CD14-positive monocyte (primary cell): ENCODE measurements around the gene HPGDS. TPM values are rescaled to one million over a fixed set of nuclear protein-coding genes. Genes with fewer than 3 reads are reported as not detected.

Experiments used
- DNase-seq, 3 donors: peaks; one replicate each; pipeline ENCODE4 v3.0.0-alpha.2; 2011 to 2022
- H2AFZ ChIP-seq: 2 replicates; pipeline ENCODE4 v1.6.0; 2012; ENCODE audit warnings: mild to moderate bottlenecking, low read depth, low read length, inconsistent platforms; ENCODE audit not compliant: insufficient read depth, poor library complexity, severe bottlenecking
- H3K27ac ChIP-seq, 2 donors: 1 replicate in 1 of 2; 2 replicates in 1 of 2; pipeline ENCODE4 v1.5.1; 2012 to 2013; ENCODE audit warnings: low read length in 2 of 2, control low read depth in 1 of 2, inconsistent platforms in 1 of 2, low read depth in 1 of 2, mild to moderate bottlenecking in 1 of 2
- H3K27me3 ChIP-seq, 2 donors: one replicate each; pipeline versions ENCODE4 v1.6.0 to v1.6.1; 2011 to 2013; ENCODE audit warnings: low read length in 2 of 2; ENCODE audit not compliant: control insufficient read depth in 2 of 2, insufficient read depth in 2 of 2
- H3K36me3 ChIP-seq, 2 donors: replicated peaks in 1 of 2; 1 replicate in 1 of 2; 2 replicates in 1 of 2; pipeline versions ENCODE4 v1.5.1 to v1.6.1; 2012 to 2013; ENCODE audit warnings: low read length in 2 of 2, control low read depth in 1 of 2, inconsistent platforms in 1 of 2, mild to moderate bottlenecking in 1 of 2; ENCODE audit not compliant: insufficient read depth in 2 of 2, control insufficient read depth in 1 of 2
- H3K4me1 ChIP-seq, 2 donors: 1 replicate in 1 of 2; 2 replicates in 1 of 2; pipeline versions ENCODE4 v1.5.1 to v1.6.1; 2012 to 2013; ENCODE audit warnings: low read length in 2 of 2, control low read depth in 1 of 2, inconsistent platforms in 1 of 2, mild to moderate bottlenecking in 1 of 2, moderate library complexity in 1 of 2; ENCODE audit not compliant: insufficient read depth in 2 of 2, control insufficient read depth in 1 of 2
- H3K4me2 ChIP-seq: replicated peaks from 2 replicates; pipeline ENCODE3; 2012; ENCODE audit warnings: low read length, moderate library complexity, mild to moderate bottlenecking; ENCODE audit not compliant: poor library complexity, severe bottlenecking; ENCODE audit errors: extremely low read depth
- H3K4me3 ChIP-seq, 3 experiments: fragments of 200-600 bp in 1 of 3; sonication (generic) in 1 of 3; replicated peaks in 1 of 3; 1 replicate in 2 of 3; 2 replicates in 1 of 3; pipeline ENCODE4 v1.5.1; 2011 to 2013; ENCODE audit warnings: low read length in 3 of 3, mild to moderate bottlenecking in 3 of 3, control low read depth in 2 of 3, low read depth in 2 of 3, inconsistent platforms in 1 of 3, moderate library complexity in 1 of 3
- H3K79me2 ChIP-seq: 2 replicates; pipeline ENCODE4 v1.6.0; 2012; ENCODE audit warnings: mild to moderate bottlenecking, control low read depth, inconsistent platforms, low read length, moderate library complexity; ENCODE audit not compliant: insufficient read depth
- H3K9ac ChIP-seq: 2 replicates; pipeline ENCODE4 v1.6.0; 2017; ENCODE audit warnings: low read length, mild to moderate bottlenecking; ENCODE audit not compliant: insufficient read depth, poor library complexity, severe bottlenecking
- H3K9me3 ChIP-seq, 2 donors: replicated peaks in 1 of 2; 1 replicate in 1 of 2; 2 replicates in 1 of 2; pipeline versions ENCODE4 v1.5.1 to v1.6.1; 2012 to 2013; ENCODE audit warnings: low read length in 2 of 2, control low read depth in 1 of 2; ENCODE audit not compliant: control insufficient read depth in 1 of 2, insufficient read depth in 1 of 2
- H4K20me1 ChIP-seq: 2 replicates; pipeline ENCODE4 v1.6.0; 2012; ENCODE audit warnings: mild to moderate bottlenecking, low read length, control low read depth, moderate library complexity; ENCODE audit not compliant: insufficient read depth
- H3K27ac Mint-ChIP-seq, 7 donors: one replicate each; pipeline ENCODE4 v1.8.0; 2020; ENCODE audit warnings: mild to moderate bottlenecking in 7 of 7, mixed read lengths in 7 of 7, moderate library complexity in 6 of 7, inconsistent platforms in 2 of 7
- H3K27me3 Mint-ChIP-seq, 3 donors: one replicate each; pipeline ENCODE4 v1.8.0; 2021 to 2022; ENCODE audit warnings: low read depth in 3 of 3, mild to moderate bottlenecking in 3 of 3, mixed read lengths in 3 of 3, moderate library complexity in 3 of 3, inconsistent platforms in 1 of 3
- H3K36me3 Mint-ChIP-seq, 2 donors: one replicate each; pipeline ENCODE4 v1.8.0; 2020; ENCODE audit warnings: mixed read lengths in 2 of 2, inconsistent platforms in 1 of 2, mild to moderate bottlenecking in 1 of 2
- H3K4me1 Mint-ChIP-seq: one replicate; pipeline ENCODE4 v1.8.0; 2020; ENCODE audit warnings: mild to moderate bottlenecking, mixed read lengths
- H3K4me3 Mint-ChIP-seq, 2 donors: one replicate each; pipeline ENCODE4 v1.8.0; 2020; ENCODE audit warnings: mild to moderate bottlenecking in 2 of 2, mixed read lengths in 2 of 2, moderate library complexity in 1 of 2
- H3K9me3 Mint-ChIP-seq, 7 donors: one replicate each; pipeline ENCODE4 v1.8.0; 2020 to 2022; ENCODE audit warnings: mixed read lengths in 7 of 7, mild to moderate bottlenecking in 6 of 7, moderate library complexity in 6 of 7, inconsistent platforms in 2 of 7
- CTCF ChIP-seq: fragments of 200-600 bp; IDR thresholded peaks from one replicate; pipeline ENCODE4 v1.8.0; 2022; ENCODE audit warnings: antibody characterized with exemption, mild to moderate bottlenecking
- WGBS: methylation state at CpG from one replicate; pipeline ENCODE4 v1.1.5; 2013; ENCODE audit warnings: missing lambda C conversion rate; ENCODE audit not compliant: insufficient coverage; 5-methylcytosine and 5-hydroxymethylcytosine counted together
- intact Hi-C, 2 donors: fragments of 100-400 bp; cut with micrococcal nuclease; formaldehyde crosslinking; loops; one replicate each; pipeline versions ENCODE4 v1.15.0 to v1.15.1; 2023
- polyA plus RNA-seq, 3 donors: library from polyadenylated mRNA; depleted of rRNA in 1 of 3; unstranded in 2 of 3; stranded (reverse) in 1 of 3; fragments of 300-500 nt in 2 of 3; fragments of >200 nt in 1 of 3; fragmentation: Illumina TruSeq in 2 of 3; gene quantifications; 1 replicate in 2 of 3; 2 replicates in 1 of 3; pipeline ENCODE4 v1.2.3, GENCODE V29; 2012 to 2021

Gene HPGDS
- polyA plus RNA-seq, 3 donors, result 0.05 to 0.30 TPM; not detected in 1

DNA sequence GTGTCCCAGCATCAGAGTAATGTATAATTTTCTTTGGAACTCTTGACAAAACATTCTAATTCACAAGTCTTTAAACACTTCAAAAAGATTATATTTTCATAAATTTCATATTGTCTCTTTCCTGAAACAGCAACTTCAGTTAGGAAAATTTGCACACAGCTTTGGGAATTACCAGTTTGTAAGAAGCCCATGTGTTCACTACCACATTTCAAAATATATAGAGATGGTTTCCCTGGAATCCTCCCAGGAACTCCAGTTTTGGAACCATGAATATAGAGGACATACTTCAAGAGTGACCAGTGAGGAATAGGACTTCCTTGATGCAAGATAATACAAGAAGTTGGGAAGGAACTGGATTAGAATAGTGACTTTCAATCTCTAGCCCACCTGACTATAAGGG lies 28.7 kb upstream of the HPGDS start:
- Histone ChIP-seq H3K36me3 (no peaks in the 10 kb centered on the region), H3K4me2 (no peak overlapping the region), H3K9ac (no peak overlapping the region), H2AFZ (no peak overlapping the region), H3K27ac (no peak overlapping the region), H3K4me1 (no peaks in the 10 kb centered on the region), H4K20me1 (no peaks in the 10 kb centered on the region), H3K4me3 (no peak overlapping the region), H3K9me3 (no peaks in the 10 kb centered on the region), H3K79me2 (no peaks in the 10 kb centered on the region), H3K27me3 (no peaks in the 10 kb centered on the region)
- intact Hi-C loops, result no loop called here
- H3K27me3 Mint-ChIP-seq, result peaks cover 0 to 2% (median 0%) of the 10 kb centered on the region in 3 donors
- no peak for DNase-seq
- H3K9me3 Mint-ChIP-seq, result peaks cover 0 to 3% (median 2%) of the 10 kb centered on the region in 7 donors
- H3K4me3 Mint-ChIP-seq, result no peak overlapping the region
- TF ChIP-seq CTCF, result no peak
- H3K36me3 Mint-ChIP-seq, result no peaks in the 10 kb centered on the region
- H3K27ac Mint-ChIP-seq, result no peak overlapping the region
- no peaks in the 10 kb centered on the region for H3K4me1 Mint-ChIP-seq

DNA sequence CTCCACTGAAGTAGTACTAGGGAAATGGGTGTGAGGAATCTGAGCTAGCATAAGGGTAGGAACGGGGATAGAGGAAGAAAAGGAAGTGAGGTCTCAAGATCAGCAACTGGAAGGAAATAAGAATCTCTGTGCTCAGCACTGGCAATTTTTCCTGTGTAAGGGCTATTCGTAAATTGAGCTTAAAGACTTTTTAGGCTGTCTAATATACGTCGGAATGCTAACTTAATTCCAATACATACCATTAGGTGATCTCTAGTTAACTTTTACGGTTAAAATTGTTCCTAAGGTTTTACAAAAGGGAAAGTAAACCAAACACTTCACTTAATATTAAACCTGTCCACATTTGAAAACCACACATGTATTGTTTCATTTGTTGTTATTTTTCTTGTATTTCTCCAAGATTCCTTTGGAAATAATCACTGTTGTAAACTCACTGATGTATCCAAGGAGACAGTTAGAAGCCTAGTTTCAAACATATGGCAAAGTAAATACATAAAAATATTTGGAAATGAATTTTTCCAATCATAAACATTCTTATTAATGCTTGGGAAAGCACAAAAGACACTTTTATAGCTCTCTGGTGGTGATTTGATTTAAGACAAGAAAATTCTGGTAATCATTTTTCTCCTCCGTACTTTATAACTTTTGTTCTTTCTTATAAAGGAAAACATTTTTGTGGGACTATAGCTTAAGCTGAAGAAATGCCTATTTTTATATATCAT lies 28.1 kb upstream of the HPGDS start:
- H3K27me3 ChIP-seq, result no peaks in the 10 kb centered on the region
- Mint-ChIP-seq H3K9me3 (peaks cover 0 to 6% (median 2%) of the 10 kb centered on the region in 7 donors), H3K4me1 (no peaks in the 10 kb centered on the region), H3K36me3 (no peaks in the 10 kb centered on the region), H3K4me3 (no peak overlapping the region), H3K27me3 (peaks cover 0 to 2% (median 0%) of the 10 kb centered on the region in 3 donors), H3K27ac (no peak overlapping the region)
- no peaks in the 10 kb centered on the region for H3K4me1 ChIP-seq
- TF ChIP-seq CTCF, result no peak
- intact Hi-C loops, result no loop called here
- H3K36me3 ChIP-seq, result no peaks in the 10 kb centered on the region
- no peak for DNase-seq
- H3K4me2 ChIP-seq, result no peak overlapping the region
- H3K9me3 ChIP-seq, result no peaks in the 10 kb centered on the region
- no peak overlapping the region for H3K27ac ChIP-seq
- no peak overlapping the region for H3K4me3 ChIP-seq
- no peak overlapping the region for H3K9ac ChIP-seq
- no peaks in the 10 kb centered on the region for H4K20me1 ChIP-seq
- H2AFZ ChIP-seq, result no peak overlapping the region
- 40% methylated on average over 1 of the region's 6 CpGs for WGBS
- H3K79me2 ChIP-seq, result no peaks in the 10 kb centered on the region
